ENCODE measurements around the gene CAMK1D. TPM values are rescaled to one million over a fixed set of nuclear protein-coding genes. Genes with fewer than 3 reads are reported as not detected.

Gene CAMK1D
- total RNA-seq, 2 experiments from 2014 or later = 19.0 to 25.6 TPM

DNA sequence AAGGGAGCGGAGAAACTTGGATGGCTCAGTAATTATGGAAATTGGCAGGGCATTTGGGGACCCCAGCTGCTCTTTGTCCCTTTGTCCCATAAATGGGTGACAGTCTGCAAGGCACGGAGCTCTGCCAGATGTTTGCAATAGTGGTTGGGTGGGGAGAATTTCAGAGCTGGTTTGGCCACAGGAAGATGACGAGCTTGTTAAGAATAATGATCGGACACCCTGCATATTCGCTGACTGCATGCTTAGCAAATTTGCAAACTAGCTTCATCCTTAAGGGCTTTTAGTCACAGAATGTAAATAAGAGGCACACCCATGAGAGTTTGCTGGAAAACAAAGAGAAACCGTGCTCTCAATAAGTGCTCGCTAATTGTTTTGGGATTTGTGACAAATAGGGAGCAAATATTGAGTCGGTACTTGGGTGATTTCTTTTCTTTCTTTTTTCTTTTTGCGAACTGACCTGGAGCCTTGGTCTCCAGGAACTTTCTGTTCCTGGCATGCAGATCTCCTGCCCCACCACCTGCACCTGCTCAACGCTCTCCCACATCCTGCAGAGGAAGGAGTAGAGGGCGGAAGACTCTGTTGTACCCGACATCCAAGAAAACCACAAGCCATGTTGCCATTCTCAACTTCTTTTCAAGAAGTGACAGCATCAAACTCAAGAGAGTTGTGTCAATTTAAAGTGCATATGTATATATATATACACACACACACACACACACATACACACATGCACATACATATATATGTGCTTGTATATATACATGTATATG, 238.9 kb downstream of the CAMK1D start:
- BruUV-seq (replicated peaks) = no TSS peak
- POLR2A ChIA-PET = no interaction called here
- no peaks in the 10 kb centered on the region for H4K20me1 ChIP-seq (ENCODE audit: insufficient read depth, low read length)
- H3K4me3 ChIP-seq (ENCODE audit: low read depth, low read length, poor library complexity, severe bottlenecking) = no peak overlapping the region
- CTCF ChIA-PET (ENCODE audit: unreplicated experiment) = no interaction called here
- peaks cover 6% of the 10 kb centered on the region; the same call in 1 of the 2 replicates for H3K9me3 ChIP-seq (ENCODE audit: low read length)
- no peaks in the 10 kb centered on the region for H3K36me3 ChIP-seq (ENCODE audit: insufficient read depth, low read length)
- no peaks in the 10 kb centered on the region for H3K79me2 ChIP-seq (ENCODE audit: insufficient read depth, low read depth, low read length)
- DNase-seq (ENCODE audit: low spot score) = no peak
- TF ChIP-seq, protein P1, sequence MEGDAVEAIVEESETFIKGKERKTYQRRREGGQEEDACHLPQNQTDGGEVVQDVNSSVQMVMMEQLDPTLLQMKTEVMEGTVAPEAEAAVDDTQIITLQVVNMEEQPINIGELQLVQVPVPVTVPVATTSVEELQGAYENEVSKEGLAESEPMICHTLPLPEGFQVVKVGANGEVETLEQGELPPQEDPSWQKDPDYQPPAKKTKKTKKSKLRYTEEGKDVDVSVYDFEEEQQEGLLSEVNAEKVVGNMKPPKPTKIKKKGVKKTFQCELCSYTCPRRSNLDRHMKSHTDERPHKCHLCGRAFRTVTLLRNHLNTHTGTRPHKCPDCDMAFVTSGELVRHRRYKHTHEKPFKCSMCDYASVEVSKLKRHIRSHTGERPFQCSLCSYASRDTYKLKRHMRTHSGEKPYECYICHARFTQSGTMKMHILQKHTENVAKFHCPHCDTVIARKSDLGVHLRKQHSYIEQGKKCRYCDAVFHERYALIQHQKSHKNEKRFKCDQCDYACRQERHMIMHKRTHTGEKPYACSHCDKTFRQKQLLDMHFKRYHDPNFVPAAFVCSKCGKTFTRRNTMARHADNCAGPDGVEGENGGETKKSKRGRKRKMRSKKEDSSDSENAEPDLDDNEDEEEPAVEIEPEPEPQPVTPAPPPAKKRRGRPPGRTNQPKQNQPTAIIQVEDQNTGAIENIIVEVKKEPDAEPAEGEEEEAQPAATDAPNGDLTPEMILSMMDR (conservative IDR thresholded peaks at IDR 0.05; ENCODE audit: low read length) = no peak
- TF ChIP-seq EZH2phosphoT487 (IDR thresholded peaks at IDR 0.05; ENCODE audit: borderline replicate concordance, low read depth, low read length) = no peak
- H3K27ac ChIP-seq (ENCODE audit: low read depth, low read length, poor library complexity, severe bottlenecking) = no peak overlapping the region
- H3K4me1 ChIP-seq (ENCODE audit: insufficient read depth, low read length, poor library complexity, severe bottlenecking) = no peaks in the 10 kb centered on the region
- no peak overlapping the region for H2AFZ ChIP-seq (ENCODE audit: low read length)
- no peak overlapping the region for H3K4me2 ChIP-seq (ENCODE audit: low read length)
- intact Hi-C loops (cut with micrococcal nuclease; ENCODE audit: unreplicated experiment) = no loop called here
- no peaks in the 10 kb centered on the region for H3K9me2 ChIP-seq (ENCODE audit: insufficient read depth, low read length)

DNA sequence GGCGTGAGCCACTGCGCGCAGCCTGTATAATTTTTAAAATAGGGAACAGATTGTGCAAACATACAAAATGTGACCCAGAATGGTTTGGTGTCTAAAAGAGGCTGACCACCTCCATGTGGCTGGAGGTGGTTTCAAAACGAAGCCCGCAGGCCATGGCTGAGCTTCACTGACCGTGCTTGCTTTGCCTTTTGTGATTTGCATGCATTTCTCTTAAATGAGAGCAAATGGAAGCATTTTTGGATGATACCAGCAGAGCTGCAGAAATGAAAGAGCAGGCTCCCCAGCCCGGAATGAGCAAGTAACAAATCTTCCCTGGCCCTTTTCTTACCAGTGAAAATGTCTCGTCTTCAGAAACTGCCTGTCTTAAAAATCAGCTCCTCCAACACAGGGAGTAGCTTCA, 239.9 kb downstream of the CAMK1D start:
- Histone ChIP-seq H3K79me2 (ENCODE audit: insufficient read depth, low read depth, low read length) (no peaks in the 10 kb centered on the region), H3K9me2 (ENCODE audit: insufficient read depth, low read length) (no peaks in the 10 kb centered on the region), H3K4me2 (ENCODE audit: low read length) (no peak overlapping the region), H2AFZ (ENCODE audit: low read length) (no peak overlapping the region), H3K27ac (ENCODE audit: low read depth, low read length, poor library complexity, severe bottlenecking) (no peak overlapping the region), H4K20me1 (ENCODE audit: insufficient read depth, low read length) (no peaks in the 10 kb centered on the region), H3K9me3 (ENCODE audit: low read length) (no peaks in the 10 kb centered on the region), H3K4me3 (ENCODE audit: low read depth, low read length, poor library complexity, severe bottlenecking) (no peak overlapping the region), H3K36me3 (ENCODE audit: insufficient read depth, low read length) (no peaks in the 10 kb centered on the region), H3K4me1 (ENCODE audit: insufficient read depth, low read length, poor library complexity, severe bottlenecking) (no peaks in the 10 kb centered on the region)
- ChIA-PET POLR2A (interaction anchor here (0.5 kb wide), 1 partner anchor 35 kb away, joined by 8 read pairs; no protein-coding TSS in a partner anchor), CTCF (ENCODE audit: unreplicated experiment) (no interaction called here)
- DNase-seq (ENCODE audit: low spot score) = no peak
- intact Hi-C loops (cut with micrococcal nuclease; ENCODE audit: unreplicated experiment) = no loop called here
- TF ChIP-seq EZH2phosphoT487 (IDR thresholded peaks at IDR 0.05; ENCODE audit: borderline replicate concordance, low read depth, low read length) = no peak
- TF ChIP-seq, protein P1 (conservative IDR thresholded peaks at IDR 0.05; ENCODE audit: low read length) = no peak
- no TSS peak for BruUV-seq (replicated peaks)

DNA sequence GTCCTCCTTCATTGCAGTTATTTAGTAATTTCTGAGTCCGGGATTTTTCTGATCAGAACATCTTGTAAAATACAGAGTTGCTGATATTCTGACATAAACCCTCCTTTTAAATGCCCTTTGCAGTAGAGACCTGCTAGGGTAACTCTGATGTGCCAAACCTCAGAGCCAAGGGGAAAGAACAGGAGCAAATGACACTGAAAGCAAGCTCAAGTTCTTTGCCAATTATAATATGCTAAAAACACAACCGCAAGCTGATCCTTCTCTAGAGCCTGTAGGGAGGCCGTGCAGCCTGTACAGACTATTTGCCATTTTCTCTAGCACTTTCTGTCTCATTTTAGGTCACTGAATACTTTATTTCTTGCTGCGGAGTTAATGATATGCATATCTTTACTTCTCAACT, 240.4 kb downstream of the CAMK1D start:
- Histone ChIP-seq H3K9me2 (ENCODE audit: insufficient read depth, low read length) (no peaks in the 10 kb centered on the region), H2AFZ (ENCODE audit: low read length) (no peak overlapping the region), H3K9me3 (ENCODE audit: low read length) (no peaks in the 10 kb centered on the region), H3K4me3 (ENCODE audit: low read depth, low read length, poor library complexity, severe bottlenecking) (no peak overlapping the region), H3K27ac (ENCODE audit: low read depth, low read length, poor library complexity, severe bottlenecking) (no peak overlapping the region), H3K36me3 (ENCODE audit: insufficient read depth, low read length) (no peaks in the 10 kb centered on the region), H4K20me1 (ENCODE audit: insufficient read depth, low read length) (no peaks in the 10 kb centered on the region), H3K4me2 (ENCODE audit: low read length) (no peak overlapping the region), H3K79me2 (ENCODE audit: insufficient read depth, low read depth, low read length) (no peaks in the 10 kb centered on the region), H3K4me1 (ENCODE audit: insufficient read depth, low read length, poor library complexity, severe bottlenecking) (no peaks in the 10 kb centered on the region)
- TF ChIP-seq, protein P1 (conservative IDR thresholded peaks at IDR 0.05; ENCODE audit: low read length) = no peak
- TF ChIP-seq EZH2phosphoT487 (IDR thresholded peaks at IDR 0.05; ENCODE audit: borderline replicate concordance, low read depth, low read length) = no peak
- CTCF ChIA-PET (ENCODE audit: unreplicated experiment) = no interaction called here
- BruUV-seq (replicated peaks) = no TSS peak
- POLR2A ChIA-PET = interaction anchor here (0.5 kb wide), 1 partner anchor 36 kb away, joined by 8 read pairs; no protein-coding TSS in a partner anchor
- intact Hi-C loops (cut with micrococcal nuclease; ENCODE audit: unreplicated experiment) = no loop called here
- DNase-seq (ENCODE audit: low spot score) = no peak

All from OCI-LY7 (cell line).